Left lung (tissue), 10 donors: ENCODE measurements around the gene EFHB. TPM values are rescaled to one million over a fixed set of nuclear protein-coding genes. Genes with fewer than 3 reads are reported as not detected.

ENCODE experiments used
- ATAC-seq: fragments of 200-7000 bp; cut with Tn5 transposase; one replicate; pipeline ENCODE4 v1.9.1; 2020; ENCODE audit warnings: moderate library complexity
- DNase-seq, 4 donors: peaks; one replicate each; pipeline ENCODE4 v3.0.0-alpha.2; 2013 to 2020
- H3K27ac ChIP-seq, 2 donors: fragments of 200-600 bp; sonication (generic) in 1 of 2; one replicate each; pipeline versions ENCODE4 v1.5.0 to v1.8.0; 2020 to 2021
- H3K27me3 ChIP-seq, 2 donors: fragments of 200-600 bp; sonication (generic) in 1 of 2; one replicate each; pipeline versions ENCODE4 v1.5.0 to v1.8.0; 2020 to 2021
- H3K36me3 ChIP-seq, 2 donors: fragments of 200-600 bp; sonication (generic) in 1 of 2; one replicate each; pipeline versions ENCODE4 v1.5.0 to v1.8.0; 2020 to 2021
- H3K4me1 ChIP-seq, 2 donors: fragments of 200-600 bp; one replicate each; pipeline ENCODE4 v1.8.0; 2021
- H3K4me3 ChIP-seq, 2 donors: fragments of 200-600 bp; sonication (generic) in 1 of 2; one replicate each; pipeline versions ENCODE4 v1.5.0 to v1.8.0; 2020 to 2021; ENCODE audit warnings: mild to moderate bottlenecking in 1 of 2
- H3K9me3 ChIP-seq, 2 donors: fragments of 200-600 bp; sonication (generic) in 1 of 2; one replicate each; pipeline versions ENCODE4 v1.5.0 to v1.8.0; 2020 to 2021
- CTCF ChIP-seq, 2 donors: fragments of 200-600 bp; sonication (generic) in 1 of 2; IDR thresholded peaks; one replicate each; pipeline versions ENCODE4 v1.5.0 to v1.8.0; 2021; ENCODE audit warnings: antibody characterized with exemption in 2 of 2
- intact Hi-C, 2 donors: fragments of 100-400 bp; cut with DNase I; formaldehyde crosslinking; loops; one replicate each; pipeline versions ENCODE4 v1.11.2 to v1.14.2; 2022
- polyA plus RNA-seq, 6 donors: library from polyadenylated mRNA; unstranded; fragments of 120-200 nt; gene quantifications; one replicate each; pipeline ENCODE4 v1.2.1, GENCODE V29; 2013; ENCODE audit not compliant: insufficient read length in 6 of 6
- total RNA-seq, 2 donors: library from RNA; stranded (reverse); fragmentation: NEBNext Ultra II Directional; extraction: Animal tissue kit (Norgen Biotek cat#: 25700); gene quantifications; one replicate each; pipeline ENCODE4 v1.2.1, GENCODE V29; 2021
- donor health status: DM: no; HTN: yes; CAD: no.
- donor health status: DM: no; HTN: no; CAD: no.

EFHB gene
- total and polyA plus RNA-seq, 8 donors, result 0.80 to 6.8 (median 2.8) TPM; not detected in 1

GRCh38 chr3:19945969-19946831, 12.2 kb upstream of the EFHB start:
- no peak for ATAC-seq
- intact Hi-C loops, result no loop called here
- Histone ChIP-seq H3K27me3 (no peaks in the 10 kb centered on the region), H3K4me1 (peaks cover 16 to 32% of the 10 kb centered on the region in 2 donors), H3K27ac (peak overlapping the region; percentile 98 to 100), H3K4me3 (peak overlapping the region; percentile 97 to 98), H3K9me3 (no peaks in the 10 kb centered on the region), H3K36me3 (peaks cover 0 to 5% of the 10 kb centered on the region in 2 donors)
- TF ChIP-seq CTCF (IDR thresholded peaks at IDR 0.05), result no peak
- no peak for DNase-seq

DNA sequence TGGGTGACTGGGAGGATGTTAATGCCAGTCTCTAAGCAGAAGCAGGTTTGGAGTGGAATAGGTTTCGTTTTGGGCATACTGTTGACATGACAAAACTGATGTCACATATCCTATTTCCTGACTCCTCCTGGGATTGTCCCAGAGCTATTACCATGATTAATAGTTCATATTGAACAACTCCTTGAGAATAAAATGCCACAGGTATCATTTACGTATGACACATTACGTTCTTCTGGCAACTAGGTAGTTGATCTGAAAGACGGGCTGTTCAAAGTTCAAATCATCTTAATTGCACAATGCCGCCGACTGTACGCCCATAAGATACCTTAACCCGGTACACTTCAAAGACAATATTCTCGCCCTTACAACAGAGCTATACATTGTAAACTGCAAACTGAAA, 11.5 kb upstream of the EFHB start:
- H3K27ac ChIP-seq, result no peak overlapping the region
- no peaks in the 10 kb centered on the region for H3K36me3 ChIP-seq
- no peak for DNase-seq
- peak overlapping the region in 1 of 2 donors; percentile 98 for H3K4me3 ChIP-seq
- no peaks in the 10 kb centered on the region for H3K9me3 ChIP-seq
- ATAC-seq, result no peak
- TF ChIP-seq CTCF (IDR thresholded peaks at IDR 0.05), result no peak
- H3K27me3 ChIP-seq, result no peaks in the 10 kb centered on the region
- peaks cover 16 to 25% of the 10 kb centered on the region in 2 donors for H3K4me1 ChIP-seq
- intact Hi-C loops, result no loop called here

GRCh38 chr3:19940643-19941042, 6.6 kb upstream of the EFHB start:
- Histone ChIP-seq H3K36me3 (no peaks in the 10 kb centered on the region), H3K9me3 (no peaks in the 10 kb centered on the region), H3K4me1 (no peaks in the 10 kb centered on the region), H3K4me3 (no peak overlapping the region), H3K27me3 (no peaks in the 10 kb centered on the region), H3K27ac (no peak overlapping the region)
- ATAC-seq, result no peak
- intact Hi-C loops, result no loop called here
- TF ChIP-seq CTCF (IDR thresholded peaks at IDR 0.05), result no peak
- DNase-seq, result no peak

- H3K36me3 ChIP-seq, result no peaks in the 10 kb centered on the region
- H3K4me1 ChIP-seq, result no peaks in the 10 kb centered on the region
- no peak overlapping the region for H3K4me3 ChIP-seq
- H3K9me3 ChIP-seq, result no peaks in the 10 kb centered on the region
- peaks cover 0 to 7% of the 10 kb centered on the region in 2 donors for H3K27me3 ChIP-seq
- intact Hi-C loops, result no loop called here
- no peak for TF ChIP-seq CTCF (IDR thresholded peaks at IDR 0.05)
- no peak for DNase-seq
- H3K27ac ChIP-seq, result no peak overlapping the region
- ATAC-seq, result no peak
Observed at GRCh38 chr3:19938295-19938627, 4.2 kb upstream of the EFHB start.

DNA sequence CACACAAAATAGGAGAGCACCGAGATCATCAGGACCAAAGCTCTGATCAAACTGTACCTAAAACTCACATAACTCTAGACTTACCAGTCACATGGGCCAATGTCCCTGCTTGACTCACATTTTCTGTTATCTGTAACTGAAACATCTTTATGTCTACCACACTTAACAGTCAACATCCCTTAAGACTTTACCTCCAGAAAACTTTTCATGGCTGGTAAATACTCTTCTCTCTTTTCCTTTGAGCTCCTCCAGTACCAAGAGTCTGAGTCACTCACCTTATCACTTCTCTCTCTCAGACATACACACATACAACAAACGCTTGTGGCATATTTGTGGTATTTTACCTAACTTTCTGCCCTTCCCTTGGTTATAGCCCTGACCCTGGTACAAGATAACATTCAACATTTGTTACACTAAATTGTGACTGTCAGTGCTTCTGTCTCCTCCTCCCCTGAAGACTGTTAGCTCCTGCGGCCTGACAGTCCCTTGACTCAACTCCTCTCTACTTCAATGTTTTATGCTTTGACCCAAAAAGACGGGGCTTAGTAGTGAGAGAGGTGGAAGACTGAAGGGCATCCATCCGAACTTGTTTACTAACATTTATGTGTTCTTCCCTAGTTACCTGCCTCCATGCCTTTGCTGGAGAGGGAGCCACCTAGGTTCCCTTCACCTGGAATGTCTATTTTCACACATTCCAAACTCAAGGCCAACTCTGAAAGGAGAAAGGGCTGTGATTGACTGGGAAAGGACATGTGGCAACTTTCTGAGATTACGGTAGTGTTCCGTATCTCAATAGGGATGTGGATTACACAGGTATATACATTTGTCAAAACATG, 3.7 kb upstream of the EFHB start:
- Histone ChIP-seq H3K4me3 (no peak overlapping the region), H3K27me3 (peaks cover 0 to 7% of the 10 kb centered on the region in 2 donors), H3K36me3 (no peaks in the 10 kb centered on the region), H3K27ac (no peak overlapping the region), H3K9me3 (no peaks in the 10 kb centered on the region), H3K4me1 (no peaks in the 10 kb centered on the region)
- ATAC-seq (peak; percentile 70), DNase-seq (no peak)
- intact Hi-C loops, result no loop called here
- no peak for TF ChIP-seq CTCF (IDR thresholded peaks at IDR 0.05)
